GM18868 (cell line): ENCODE data around the gene TMCC3.
A peak's percentile ranks its signal among the peaks of the same experiment; 100 is the strongest.
"Not testable (repeated sequence)": the region's sequence is repeated elsewhere in the genome, so short reads cannot be mapped to it uniquely, and the experiment has no call there.

Experiments
- ATAC-seq: cut with Tn5 transposase; IDR thresholded peaks from one replicate; pipeline ENCODE4 v1.9.1; 2021; ENCODE audit warnings: mild to moderate bottlenecking, moderate library complexity; ENCODE audit not compliant: unreplicated experiment

Gene TMCC3, protein sequence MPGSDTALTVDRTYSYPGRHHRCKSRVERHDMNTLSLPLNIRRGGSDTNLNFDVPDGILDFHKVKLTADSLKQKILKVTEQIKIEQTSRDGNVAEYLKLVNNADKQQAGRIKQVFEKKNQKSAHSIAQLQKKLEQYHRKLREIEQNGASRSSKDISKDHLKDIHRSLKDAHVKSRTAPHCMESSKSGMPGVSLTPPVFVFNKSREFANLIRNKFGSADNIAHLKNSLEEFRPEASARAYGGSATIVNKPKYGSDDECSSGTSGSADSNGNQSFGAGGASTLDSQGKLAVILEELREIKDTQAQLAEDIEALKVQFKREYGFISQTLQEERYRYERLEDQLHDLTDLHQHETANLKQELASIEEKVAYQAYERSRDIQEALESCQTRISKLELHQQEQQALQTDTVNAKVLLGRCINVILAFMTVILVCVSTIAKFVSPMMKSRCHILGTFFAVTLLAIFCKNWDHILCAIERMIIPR

DNA sequence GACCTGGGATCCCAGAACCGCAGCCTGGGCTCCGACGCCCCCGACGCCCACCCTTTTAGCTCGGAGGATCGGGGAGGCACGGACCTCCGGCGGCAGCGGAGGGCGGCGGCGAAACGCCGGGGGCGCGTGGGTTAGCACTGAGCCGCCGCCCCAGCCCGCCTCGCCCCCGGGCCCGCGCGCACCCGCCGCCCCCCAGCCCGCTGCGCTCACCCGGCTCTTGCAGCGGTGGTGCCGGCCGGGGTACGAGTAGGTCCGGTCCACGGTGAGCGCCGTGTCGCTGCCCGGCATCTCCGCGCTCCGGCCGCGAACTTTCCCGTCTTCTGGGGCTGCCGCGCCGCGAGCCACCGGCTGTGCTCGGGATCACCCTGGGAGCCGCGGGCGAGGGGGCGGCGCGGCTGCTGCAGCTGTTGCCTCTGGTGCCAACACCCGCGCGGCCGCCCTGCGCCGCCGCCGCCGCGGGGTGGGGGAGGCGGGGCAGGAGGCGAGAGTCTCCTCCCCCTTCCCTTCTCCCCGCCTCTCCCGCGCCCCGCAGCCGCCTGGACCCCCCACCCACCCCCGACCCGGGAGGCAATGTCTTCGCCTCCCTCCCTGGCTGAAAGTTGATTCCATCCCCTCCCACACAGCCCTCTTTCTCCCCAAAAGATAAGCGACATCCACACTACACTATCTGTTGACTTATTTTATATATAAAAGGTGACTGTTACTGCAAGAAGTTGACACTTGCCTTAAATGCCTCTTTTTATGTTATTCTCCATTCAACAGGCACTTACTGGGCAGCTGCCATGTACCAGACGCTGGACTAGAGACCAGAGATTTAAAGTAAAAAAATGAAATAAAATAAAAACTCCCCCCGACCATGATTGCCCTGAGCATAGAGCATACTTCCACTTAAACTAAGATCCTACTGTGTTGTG, at the start of gene TMCC3:
TSS of gene TMCC3 (minus strand) at position 415 of the 914 bp plus-strand sequence. CDS start at position 288, 127 bp downstream.
- ATAC-seq = peak; percentile 74

DNA sequence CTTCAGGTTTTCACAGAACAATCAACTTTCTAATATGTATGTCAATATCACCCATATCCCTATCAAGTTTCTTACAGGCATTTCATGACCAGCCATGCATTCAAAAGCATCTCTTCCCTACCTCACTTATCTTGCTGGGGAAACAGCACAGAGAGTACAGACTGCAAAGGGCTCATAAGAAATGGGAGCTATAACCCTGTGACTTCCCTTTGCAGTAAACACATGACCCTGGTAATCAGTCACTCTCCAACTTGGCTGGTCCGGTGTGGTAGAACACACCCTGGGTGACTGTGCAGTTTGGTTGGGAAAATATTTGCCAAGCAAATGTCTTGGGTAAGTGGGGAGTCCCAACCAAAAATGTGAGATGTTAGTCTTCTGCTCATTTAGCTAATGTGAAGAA, 49.4 kb upstream of the TMCC3 start:
- no peak for ATAC-seq

DNA sequence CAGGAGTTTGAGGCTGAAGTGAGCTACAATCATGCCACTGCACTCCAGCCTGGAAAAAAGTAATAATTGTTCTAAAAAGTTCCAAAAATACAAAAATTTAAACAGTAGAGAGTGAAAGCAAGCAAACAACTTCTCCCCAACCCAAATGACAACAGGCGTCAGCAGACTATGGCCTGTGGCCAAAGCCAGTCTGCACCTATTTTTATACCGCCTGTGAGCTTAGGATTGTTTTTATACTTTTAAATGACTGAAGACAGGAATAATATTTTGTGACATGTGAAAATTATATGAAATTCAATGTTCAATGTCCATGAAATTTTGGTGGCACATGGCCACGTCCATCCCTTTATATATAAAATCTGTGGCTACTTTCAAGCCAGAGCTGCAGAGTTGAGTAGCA, 48.2 kb upstream of the TMCC3 start:
- no peak for ATAC-seq

DNA sequence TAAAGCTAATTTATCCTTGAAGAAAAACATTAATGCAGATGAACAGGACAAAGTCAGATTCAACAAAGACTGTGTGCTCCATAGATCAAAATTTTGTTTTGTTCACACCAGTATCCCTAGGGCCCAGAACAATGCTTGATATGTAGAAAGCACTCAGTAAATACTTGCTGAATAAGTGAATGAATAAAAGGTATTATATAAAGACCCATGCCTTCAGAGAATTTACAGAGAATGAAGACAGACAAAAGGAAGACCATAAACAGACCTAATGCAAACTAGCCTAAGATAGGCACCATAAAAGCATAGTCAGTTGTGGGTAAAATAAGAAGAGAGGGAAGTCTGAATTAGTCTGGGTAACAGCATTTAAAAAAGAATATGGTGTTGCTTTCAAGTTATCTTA, 47.3 kb upstream of the TMCC3 start:
- no peak for ATAC-seq

DNA sequence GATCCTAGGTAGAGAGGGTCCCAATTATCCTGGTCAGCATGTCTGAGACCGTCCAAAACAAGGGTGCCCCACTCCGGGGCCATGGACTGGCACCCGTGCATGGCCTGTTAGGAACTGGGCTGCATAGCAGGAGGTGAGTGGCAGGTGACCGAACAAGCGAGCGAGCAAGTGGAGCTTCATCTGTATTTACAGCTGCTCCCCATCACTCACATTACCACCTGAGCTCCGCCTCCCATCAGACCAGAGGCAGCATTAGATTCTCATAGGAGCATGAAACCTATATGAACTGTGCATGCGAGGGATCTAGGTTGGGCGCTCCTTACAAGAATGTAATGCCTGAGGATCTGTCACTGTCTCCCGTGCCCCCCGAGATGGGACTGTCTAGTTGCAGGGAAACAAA, 44.4 kb upstream of the TMCC3 start:
- ATAC-seq = no peak

DNA sequence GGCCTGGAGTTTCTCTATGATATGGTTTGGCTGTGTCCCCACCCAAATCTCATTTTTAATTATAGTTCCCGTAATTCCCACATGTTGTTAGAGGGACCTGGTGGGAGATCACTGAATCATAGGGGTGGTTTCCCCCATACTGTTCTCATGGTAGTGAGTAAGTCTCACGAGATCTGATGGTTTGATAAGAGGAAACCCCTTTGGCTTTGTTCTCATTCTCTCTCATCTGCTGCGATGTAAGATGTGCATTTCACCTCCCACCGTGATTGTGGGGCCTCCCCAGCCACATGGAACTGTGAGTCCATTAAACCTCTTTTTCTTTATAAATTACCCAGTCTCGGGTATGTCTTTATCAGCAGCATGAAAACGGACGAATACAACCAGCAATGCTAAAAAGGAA, 42.5 kb upstream of the TMCC3 start:
- ATAC-seq = not testable (repeated sequence)

DNA sequence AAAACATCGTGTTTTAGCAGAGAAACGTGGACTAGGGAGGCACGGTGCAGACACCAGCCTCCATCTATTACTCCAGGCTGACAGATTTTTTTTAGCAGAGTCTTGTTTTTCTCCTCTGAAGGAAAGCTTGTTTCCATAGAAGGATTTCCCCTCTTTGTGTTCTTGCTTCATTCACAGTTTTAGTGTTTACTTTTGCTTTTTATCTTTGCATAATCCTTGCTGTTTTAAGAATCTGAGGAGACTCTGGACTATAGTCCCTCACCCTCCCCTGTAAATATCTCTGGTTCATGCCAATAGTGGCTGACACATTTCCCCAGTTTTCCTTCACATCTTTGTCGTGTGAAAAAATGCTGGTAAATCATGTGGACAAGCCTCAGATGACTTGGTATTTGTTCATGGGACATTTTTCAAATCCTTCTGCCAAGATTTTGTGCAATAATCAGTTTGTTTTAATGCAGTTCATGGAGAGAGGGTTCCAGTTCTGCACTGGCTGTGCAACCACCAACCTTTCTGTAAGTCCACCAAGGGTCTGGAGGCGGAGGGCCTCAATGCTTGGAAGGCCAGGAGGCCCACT, 39.9 kb upstream of the TMCC3 start:
- ATAC-seq = no peak

DNA sequence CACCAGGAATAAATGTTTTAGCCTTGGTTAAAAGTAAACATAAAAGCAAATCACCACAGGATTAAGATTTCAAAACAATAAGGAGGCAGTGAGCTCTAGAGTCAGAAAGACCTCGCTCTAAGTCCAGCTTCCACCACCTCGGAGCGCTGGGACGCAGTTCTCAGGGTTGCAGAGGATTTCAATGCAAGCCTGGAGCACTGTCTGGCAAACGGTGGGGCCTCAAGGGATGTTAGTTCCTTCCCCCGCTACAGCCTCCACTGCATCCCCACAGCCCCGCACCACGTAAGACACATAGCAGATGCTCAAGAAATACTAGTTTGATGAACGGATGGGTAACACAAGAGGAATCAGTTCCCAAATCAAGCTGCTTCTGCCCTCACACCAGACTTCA, 39.3 kb upstream of the TMCC3 start:
- ATAC-seq = peak; percentile 3

DNA sequence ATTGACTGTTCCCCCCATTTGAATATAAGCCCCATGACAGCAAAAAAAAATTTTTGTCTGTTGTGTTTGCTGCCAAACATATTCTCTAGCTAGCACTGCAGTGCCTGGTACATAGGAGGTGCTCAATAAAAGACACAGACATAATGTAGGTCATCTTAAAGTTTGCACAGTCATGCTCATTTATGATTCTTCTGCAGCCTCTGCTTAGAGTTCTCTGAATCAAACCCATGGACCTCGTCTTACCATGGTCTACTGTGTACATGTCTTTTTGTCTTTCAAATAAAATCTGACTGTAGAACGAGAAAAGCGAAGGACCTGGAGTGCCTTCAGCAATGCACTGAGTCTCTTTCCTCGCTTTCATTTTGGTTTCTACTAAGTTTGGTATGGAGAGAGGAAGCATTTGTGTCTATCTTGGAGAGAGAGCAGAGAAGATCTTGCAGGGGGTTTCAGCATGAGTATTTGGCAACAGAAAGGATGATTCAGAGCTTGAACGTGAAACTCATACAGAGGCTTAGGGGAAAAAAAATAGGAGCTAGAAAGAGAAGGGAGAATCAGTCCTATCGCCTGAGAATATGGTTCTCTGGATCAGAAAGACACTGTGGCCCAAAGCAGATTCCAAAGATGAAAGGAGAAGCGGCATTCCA, 38.8 kb upstream of the TMCC3 start:
- ATAC-seq = peak; percentile 87

DNA sequence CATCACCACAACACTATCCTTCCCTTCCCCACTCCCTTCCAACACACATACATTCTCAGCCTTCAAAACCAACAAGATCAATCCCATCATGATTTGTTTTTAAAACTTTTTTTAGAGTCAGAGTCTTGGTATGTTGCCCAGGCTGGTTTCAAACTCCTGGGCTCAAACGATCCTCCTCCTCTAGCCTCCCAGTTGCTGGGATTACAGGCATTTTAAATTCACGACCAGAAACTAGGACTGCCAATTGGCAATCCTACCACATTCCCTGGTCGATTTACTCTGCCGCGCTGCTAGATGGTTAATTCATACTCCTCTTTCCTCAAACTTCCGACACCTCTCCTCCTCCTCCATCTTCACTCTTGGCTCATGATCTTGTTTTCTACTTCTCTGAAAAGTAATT, 37.5 kb upstream of the TMCC3 start:
- ATAC-seq = no peak

DNA sequence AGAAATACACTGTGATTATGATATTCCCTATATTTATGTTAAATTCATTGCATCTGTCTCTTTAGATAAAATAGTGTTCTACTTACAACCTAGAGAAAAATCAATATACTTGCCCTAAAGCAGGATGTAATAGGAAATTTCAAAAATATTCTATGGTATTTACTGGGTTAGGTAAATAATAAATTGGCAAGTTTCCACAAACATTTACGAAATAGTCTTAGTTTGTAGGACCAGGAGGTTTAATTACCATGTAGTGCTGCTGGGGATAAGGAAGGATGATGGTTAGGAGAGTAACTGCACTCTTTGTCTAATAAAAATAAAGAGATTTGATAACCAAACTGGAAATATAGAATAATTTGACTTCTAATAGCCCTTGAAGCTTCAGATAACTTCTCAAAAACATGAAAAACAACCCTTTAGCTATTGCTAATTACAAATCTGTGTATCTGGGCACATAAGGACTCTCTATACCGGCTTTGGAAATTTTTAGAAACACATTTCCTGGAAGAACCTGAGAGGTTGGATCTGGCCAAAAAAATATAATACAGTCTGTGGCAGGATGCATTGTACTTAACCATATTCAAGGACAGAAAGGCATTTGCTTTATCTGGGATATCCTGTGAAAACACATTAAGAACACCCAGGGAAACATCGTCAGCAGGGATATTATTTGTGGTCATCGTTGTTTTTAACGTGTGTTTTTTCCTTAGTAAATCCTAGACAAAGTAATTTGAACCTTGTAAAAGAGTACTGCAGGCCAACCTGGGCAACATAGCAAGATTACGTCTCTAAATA, 36.7 kb upstream of the TMCC3 start:
- no peak for ATAC-seq

DNA sequence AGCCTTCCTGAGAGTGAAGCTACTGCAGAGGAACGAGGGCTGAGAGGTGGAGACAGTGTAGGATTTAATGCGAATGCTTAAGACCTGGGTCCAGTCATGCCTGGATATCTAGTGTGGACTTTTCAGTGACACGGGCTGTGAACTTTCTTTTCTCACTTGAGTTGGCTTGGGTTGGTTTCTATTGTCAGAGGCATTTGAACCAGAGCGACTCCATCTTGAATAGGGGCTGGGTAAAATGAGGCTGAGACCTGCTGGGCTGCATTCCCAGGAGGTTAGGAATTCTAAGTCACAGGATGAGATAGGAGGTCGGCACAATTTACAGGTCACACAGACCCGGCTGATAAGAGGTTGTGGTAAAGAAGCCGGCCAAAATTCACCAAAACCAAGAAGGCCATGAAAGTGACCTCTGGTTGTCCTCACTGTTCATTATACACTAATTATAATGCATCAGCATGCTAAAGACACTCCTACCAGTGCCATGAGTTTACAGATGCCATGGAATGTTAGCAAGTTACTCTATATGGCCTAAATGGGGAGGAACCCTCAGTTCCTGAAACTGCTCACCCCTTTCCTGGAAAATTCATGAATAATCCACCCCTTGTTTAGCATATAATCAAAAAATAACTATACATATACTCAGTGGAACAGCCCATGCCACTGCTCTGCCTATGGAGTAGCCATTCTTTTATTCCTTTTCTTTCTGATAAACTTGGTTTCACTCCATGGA, 34.2 kb upstream of the TMCC3 start:
- ATAC-seq = no peak

DNA sequence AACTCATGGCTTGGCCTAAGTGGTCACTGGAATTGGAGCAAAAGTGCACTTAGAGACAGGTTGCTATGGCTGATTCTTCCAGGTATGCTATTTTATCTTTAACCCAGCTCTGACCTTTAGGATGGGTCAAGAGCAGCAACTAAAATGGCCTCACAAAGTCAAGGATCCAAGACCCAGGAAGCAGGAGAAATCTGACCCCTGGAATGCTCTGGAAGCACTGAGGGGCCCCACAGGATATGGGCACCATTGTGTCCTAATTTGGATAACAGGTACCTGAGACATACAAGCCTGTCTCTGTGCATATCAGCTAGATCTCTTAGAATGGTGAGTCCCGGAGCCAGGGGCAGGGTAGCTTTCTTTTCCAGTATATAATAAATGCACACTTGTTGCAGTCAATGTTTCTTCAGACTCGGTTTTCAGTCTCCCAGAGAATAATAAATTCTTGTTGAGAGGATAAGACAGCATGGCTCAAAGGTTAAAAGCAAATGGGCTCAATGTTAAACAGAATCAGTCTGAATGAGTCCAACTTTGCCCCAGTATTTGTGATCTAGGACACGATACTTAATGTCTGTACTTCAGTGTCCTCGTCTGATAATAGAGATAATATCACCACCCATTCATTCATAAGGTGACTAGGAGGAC, 29.3 kb upstream of the TMCC3 start:
- ATAC-seq = no peak

DNA sequence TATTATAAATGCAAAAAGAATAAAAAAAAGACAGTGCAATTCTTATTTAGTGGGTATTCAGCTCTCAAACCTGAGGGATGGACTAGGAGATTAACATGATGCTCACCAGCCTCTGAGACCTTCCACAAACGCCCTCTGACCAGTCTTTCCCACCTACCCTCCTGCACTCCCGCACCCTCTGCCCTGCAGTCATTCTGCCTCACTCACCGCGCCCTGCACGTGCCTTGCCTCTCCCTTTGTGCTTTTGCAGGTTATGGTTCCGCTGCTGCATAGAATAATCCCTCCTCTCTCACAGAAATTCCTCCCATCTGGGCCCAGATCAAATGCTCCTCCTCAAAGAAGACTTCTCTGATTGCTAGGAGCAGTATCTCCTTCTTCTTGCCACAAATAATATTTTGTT, 28.5 kb upstream of the TMCC3 start:
- ATAC-seq = no peak

DNA sequence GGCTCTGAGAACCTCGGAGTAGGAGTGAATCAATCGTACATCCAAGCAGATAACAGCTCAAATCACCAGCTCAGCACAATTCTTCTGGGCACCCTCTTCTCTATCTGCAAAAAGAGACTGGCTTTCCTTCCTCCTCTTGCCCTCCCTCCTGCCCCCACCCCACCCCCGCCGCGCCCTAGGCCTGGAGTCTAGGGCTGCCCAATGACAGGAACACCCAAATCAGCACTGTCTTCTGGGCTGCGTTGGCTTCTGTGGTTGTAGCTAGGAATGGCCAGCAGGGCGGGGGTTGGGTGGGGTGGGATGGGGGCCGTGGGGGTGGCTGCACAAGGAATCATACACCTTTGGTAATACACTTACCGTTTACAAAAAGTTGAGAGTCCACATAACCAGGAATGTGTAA, 28.0 kb upstream of the TMCC3 start:
- ATAC-seq = no peak

DNA sequence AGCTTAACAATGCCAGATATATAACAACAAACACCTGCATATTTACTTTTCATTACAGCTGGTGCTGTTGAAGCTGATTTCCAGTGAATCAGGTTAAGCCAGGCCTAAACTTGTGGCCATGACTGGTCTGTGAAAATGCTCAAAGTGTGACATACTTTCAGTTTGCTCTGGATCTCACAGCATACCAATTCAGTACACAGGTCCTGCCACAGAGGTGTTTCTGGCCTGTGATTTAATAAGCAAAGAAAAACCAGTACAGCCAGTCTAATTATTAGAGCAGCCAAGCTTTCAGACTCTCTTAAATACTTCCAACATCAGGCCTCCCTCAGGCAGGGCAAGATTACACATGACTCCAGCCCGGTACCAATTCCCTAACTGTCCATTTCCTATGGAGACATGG, 27.4 kb upstream of the TMCC3 start:
- ATAC-seq = peak; percentile 47

DNA sequence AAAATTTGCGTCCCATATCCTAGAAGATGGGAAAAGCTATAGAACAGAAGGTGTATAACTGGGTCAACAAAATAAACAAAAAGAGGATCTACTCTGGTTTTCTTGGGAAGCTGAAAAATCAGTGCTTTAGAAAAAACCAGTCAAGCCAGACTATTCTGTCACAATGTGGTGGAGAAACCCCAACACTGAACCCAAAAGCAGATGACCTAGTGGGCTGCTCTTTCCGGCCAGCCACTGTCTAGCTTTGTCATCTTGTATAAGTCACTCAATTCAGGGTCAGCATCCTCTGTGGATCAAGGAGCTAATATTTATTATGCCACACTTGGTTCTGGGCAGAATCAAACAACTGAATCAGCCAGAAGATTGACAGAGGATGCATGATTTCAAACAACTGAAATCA, 26.6 kb upstream of the TMCC3 start:
- ATAC-seq = no peak

DNA sequence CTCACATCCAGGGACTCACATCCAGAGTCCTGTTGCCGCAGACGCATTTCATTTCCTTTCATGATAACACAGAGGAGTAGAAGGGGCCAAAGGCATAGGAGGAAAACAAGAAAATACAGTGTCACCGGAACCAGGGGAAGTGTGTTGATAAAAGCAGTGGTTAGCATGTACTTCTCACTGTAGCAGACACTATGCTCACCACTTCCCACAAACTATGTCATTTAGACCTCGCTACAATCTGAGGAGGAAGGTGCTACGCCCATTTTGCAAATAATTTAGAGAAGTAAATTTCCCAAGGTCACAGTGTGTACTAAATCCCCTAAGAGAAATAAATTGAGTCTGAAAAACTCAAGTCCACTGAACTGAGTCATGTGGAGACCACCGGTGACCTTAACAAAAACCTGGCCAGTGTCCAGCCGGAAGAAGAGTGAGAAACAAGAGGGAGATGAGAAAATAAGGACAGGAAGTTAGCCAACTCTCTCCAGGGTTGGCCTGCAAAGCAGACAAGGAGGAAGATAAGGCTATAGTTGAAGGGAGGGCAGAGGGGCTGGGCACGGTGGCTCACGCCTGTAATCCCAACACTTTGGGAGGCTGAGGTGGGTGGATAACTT, 25.8 kb upstream of the TMCC3 start:
- peak; percentile 81 for ATAC-seq

DNA sequence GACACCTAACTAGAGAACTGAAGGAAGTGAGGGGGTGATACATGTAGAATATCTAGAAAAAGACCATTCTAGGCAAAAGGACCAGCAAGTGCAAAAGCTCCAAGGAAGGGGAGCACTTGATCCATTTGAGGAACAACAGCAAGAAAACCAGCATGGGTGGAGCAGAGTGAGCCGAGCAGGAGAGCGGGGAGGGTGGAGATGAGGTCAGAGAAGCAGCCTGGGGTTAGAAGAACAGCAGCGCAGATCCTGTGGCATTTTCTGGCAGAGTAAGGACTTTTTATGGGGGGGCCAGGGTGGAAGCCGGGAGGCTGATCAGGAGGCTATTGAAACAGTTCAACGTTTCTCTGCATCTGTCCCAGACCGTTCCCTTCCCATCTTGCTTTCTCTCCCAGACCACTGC, 24.5 kb upstream of the TMCC3 start:
- ATAC-seq = no peak
